ENCODE results near the gene QKI. TPM values are rescaled to one million over a fixed set of nuclear protein-coding genes. Genes with fewer than 3 reads are reported as not detected.

The QKI gene
- total RNA-seq, 1 donor from 2014 or later = 204 TPM

DNA sequence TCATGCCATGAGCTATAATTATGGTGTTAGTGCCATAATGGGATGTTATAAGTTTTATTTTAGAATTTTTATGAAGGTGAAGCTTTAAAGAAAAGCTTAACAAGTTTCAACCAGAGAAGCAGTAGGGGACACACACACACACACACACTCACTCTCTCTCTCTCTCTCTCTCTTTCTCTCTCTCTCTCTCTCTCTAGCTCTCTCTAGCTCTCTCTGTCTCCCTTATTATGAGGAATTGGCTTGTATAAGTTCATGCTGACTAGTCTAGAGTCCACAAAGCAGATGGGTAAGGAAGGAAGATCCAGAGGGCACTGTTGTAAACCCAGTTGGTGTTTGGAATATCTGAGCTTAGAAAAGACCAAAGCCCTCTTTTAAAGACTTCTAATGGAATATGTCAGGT is 102.4 kb downstream of the QKI start:
- Histone ChIP-seq H4K20me1 (ENCODE audit: insufficient read depth, low read length) (peaks cover 45% of the 10 kb centered on the region), H2AFZ (ENCODE audit: low read depth, low read length) (no peak overlapping the region), H3K79me2 (ENCODE audit: insufficient read depth, low read length) (peaks cover 98% of the 10 kb centered on the region), H3K27me3 (ENCODE audit: insufficient read depth, low read length) (no peaks in the 10 kb centered on the region), H3K9ac (ENCODE audit: low read length) (no peak overlapping the region), H3K9me3 (ENCODE audit: insufficient read depth, low read depth, low read length) (no peaks in the 10 kb centered on the region), H3K27ac (ENCODE audit: low read depth, low read length) (no peak overlapping the region), H3K36me3 (ENCODE audit: insufficient read depth, low read length) (no peaks in the 10 kb centered on the region), H3K4me1 (ENCODE audit: insufficient read depth, low read length) (no peaks in the 10 kb centered on the region), H3K4me3 (ENCODE audit: insufficient read depth, low read depth, low read length) (no peak overlapping the region), H3K4me2 (ENCODE audit: low read length) (no peak overlapping the region)
- FAIRE-seq (no peak), DNase-seq (ENCODE audit: low read depth) (no peak)
- peaks cover 4% of the 10 kb centered on the region for H3K36me3 Mint-ChIP-seq (ENCODE audit: low read depth, unreplicated experiment)
- H3K27me3 Mint-ChIP-seq (ENCODE audit: low read depth, unreplicated experiment) = no peaks in the 10 kb centered on the region
- H3K9me3 Mint-ChIP-seq (ENCODE audit: unreplicated experiment) = no peaks in the 10 kb centered on the region
- peak overlapping the region; percentile 24 for H3K27ac Mint-ChIP-seq (ENCODE audit: unreplicated experiment)
- no peak for TF ChIP-seq CTCF (IDR thresholded peaks at IDR 0.05; ENCODE audit: insufficient read depth, low read depth, low read length)
- TF ChIP-seq EZH2 (IDR thresholded peaks at IDR 0.05; ENCODE audit: insufficient read depth, low read length) = no peak
- peaks cover 35% of the 10 kb centered on the region for H3K4me1 Mint-ChIP-seq (ENCODE audit: low read depth, unreplicated experiment)
- no peak overlapping the region for H3K4me3 Mint-ChIP-seq (ENCODE audit: unreplicated experiment)

DNA sequence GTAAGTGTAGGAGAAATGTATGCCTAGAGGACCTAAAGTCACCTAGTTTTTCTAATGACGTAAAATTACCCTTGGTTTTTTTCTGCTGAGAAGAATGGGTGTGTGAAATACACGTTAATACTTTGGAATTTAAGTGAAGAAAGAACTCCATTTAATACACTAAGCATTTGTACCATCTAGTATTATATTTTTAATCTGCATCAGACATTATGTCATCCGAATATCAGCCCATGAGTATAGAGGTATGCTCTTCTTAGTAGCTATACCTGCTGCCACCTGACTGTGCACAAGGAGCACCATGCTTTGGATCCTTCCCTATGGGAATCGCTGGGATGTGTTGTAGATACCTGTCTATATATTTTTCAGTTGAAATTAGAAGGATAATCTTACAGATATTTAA is 106.4 kb downstream of the QKI start:
- Histone ChIP-seq H3K79me2 (ENCODE audit: insufficient read depth, low read length) (peaks cover 98% of the 10 kb centered on the region), H3K27ac (ENCODE audit: low read depth, low read length) (peak overlapping the region; percentile 27), H3K27me3 (ENCODE audit: insufficient read depth, low read length) (no peaks in the 10 kb centered on the region), H3K9ac (ENCODE audit: low read length) (no peak overlapping the region), H3K36me3 (ENCODE audit: insufficient read depth, low read length) (no peaks in the 10 kb centered on the region), H2AFZ (ENCODE audit: low read depth, low read length) (no peak overlapping the region), H3K4me3 (ENCODE audit: insufficient read depth, low read depth, low read length) (no peak overlapping the region), H3K4me2 (ENCODE audit: low read length) (no peak overlapping the region), H4K20me1 (ENCODE audit: insufficient read depth, low read length) (peaks cover 31% of the 10 kb centered on the region), H3K9me3 (ENCODE audit: insufficient read depth, low read depth, low read length) (no peaks in the 10 kb centered on the region), H3K4me1 (ENCODE audit: insufficient read depth, low read length) (peaks cover 14% of the 10 kb centered on the region)
- H3K27me3 Mint-ChIP-seq (ENCODE audit: low read depth, unreplicated experiment) = no peaks in the 10 kb centered on the region
- no peaks in the 10 kb centered on the region for H3K9me3 Mint-ChIP-seq (ENCODE audit: unreplicated experiment)
- no peak overlapping the region for H3K4me3 Mint-ChIP-seq (ENCODE audit: unreplicated experiment)
- TF ChIP-seq CTCF (IDR thresholded peaks at IDR 0.05; ENCODE audit: insufficient read depth, low read depth, low read length) (no peak), EZH2 (IDR thresholded peaks at IDR 0.05; ENCODE audit: insufficient read depth, low read length) (no peak)
- H3K27ac Mint-ChIP-seq (ENCODE audit: unreplicated experiment) = no peak overlapping the region
- peaks cover 7% of the 10 kb centered on the region for H3K36me3 Mint-ChIP-seq (ENCODE audit: low read depth, unreplicated experiment)
- FAIRE-seq (no peak), DNase-seq (ENCODE audit: low read depth) (peak; percentile 48)
- peaks cover 36% of the 10 kb centered on the region for H3K4me1 Mint-ChIP-seq (ENCODE audit: low read depth, unreplicated experiment)

DNA sequence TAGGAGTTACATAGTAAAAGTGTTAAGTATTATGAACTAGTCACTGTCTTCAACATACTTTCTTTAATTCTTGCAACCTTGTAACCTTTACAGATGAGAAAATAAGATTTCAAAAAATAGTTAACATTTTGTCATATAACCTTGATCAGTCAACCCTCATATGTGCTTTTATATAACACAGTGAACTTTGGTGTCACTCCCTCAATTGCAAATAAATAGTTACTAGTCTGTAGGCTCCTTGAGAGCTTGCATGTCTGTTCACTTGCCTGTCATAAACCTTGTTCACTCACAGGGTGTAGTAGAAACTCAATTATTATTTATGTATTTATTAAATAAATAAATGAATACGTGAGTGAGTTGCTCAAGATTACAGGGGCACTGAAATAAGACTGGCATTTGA is 107.5 kb downstream of the QKI start:
- Mint-ChIP-seq H3K4me3 (ENCODE audit: unreplicated experiment) (no peak overlapping the region), H3K27me3 (ENCODE audit: low read depth, unreplicated experiment) (no peaks in the 10 kb centered on the region), H3K36me3 (ENCODE audit: low read depth, unreplicated experiment) (peaks cover 7% of the 10 kb centered on the region), H3K4me1 (ENCODE audit: low read depth, unreplicated experiment) (peaks cover 44% of the 10 kb centered on the region), H3K9me3 (ENCODE audit: unreplicated experiment) (no peaks in the 10 kb centered on the region), H3K27ac (ENCODE audit: unreplicated experiment) (no peak overlapping the region)
- Histone ChIP-seq H3K79me2 (ENCODE audit: insufficient read depth, low read length) (peaks cover 100% of the 10 kb centered on the region), H4K20me1 (ENCODE audit: insufficient read depth, low read length) (peaks cover 28% of the 10 kb centered on the region), H2AFZ (ENCODE audit: low read depth, low read length) (no peak overlapping the region), H3K9me3 (ENCODE audit: insufficient read depth, low read depth, low read length) (no peaks in the 10 kb centered on the region), H3K4me3 (ENCODE audit: insufficient read depth, low read depth, low read length) (no peak overlapping the region), H3K27ac (ENCODE audit: low read depth, low read length) (peak overlapping the region; percentile 3), H3K4me1 (ENCODE audit: insufficient read depth, low read length) (peaks cover 25% of the 10 kb centered on the region), H3K9ac (ENCODE audit: low read length) (no peak overlapping the region), H3K4me2 (ENCODE audit: low read length) (peak overlapping the region; percentile 62), H3K27me3 (ENCODE audit: insufficient read depth, low read length) (no peaks in the 10 kb centered on the region), H3K36me3 (ENCODE audit: insufficient read depth, low read length) (no peaks in the 10 kb centered on the region)
- FAIRE-seq (no peak), DNase-seq (ENCODE audit: low read depth) (no peak)
- TF ChIP-seq EZH2 (IDR thresholded peaks at IDR 0.05; ENCODE audit: insufficient read depth, low read length) = no peak
